Parathyroid adenoma (tissue), 2 donors: ENCODE data around the gene EFCAB11.

Source experiments
- H2AFZ ChIP-seq: fragments of 300-600 bp; sonication (generic); one replicate; pipeline ENCODE4 v1.7.0; 2017; ENCODE audit warnings: antibody characterized with exemption, mild to moderate bottlenecking
- H3K27ac ChIP-seq: fragments of 300-600 bp; sonication (generic); one replicate; pipeline ENCODE4 v1.7.0; 2017
- H3K27me3 ChIP-seq: fragments of 300-600 bp; sonication (generic); one replicate; pipeline ENCODE4 v1.7.0; 2017; ENCODE audit warnings: low read length; ENCODE audit not compliant: control insufficient read depth, insufficient read depth
- H3K36me3 ChIP-seq: fragments of 300-600 bp; sonication (generic); one replicate; pipeline ENCODE4 v1.7.0; 2017; ENCODE audit warnings: low read length; ENCODE audit not compliant: control insufficient read depth, insufficient read depth
- H3K4me1 ChIP-seq: fragments of 300-600 bp; sonication (generic); one replicate; pipeline ENCODE4 v1.7.0; 2017; ENCODE audit warnings: control low read depth
- H3K4me2 ChIP-seq: fragments of 300-600 bp; sonication (generic); one replicate; pipeline ENCODE4 v1.7.0; 2017; ENCODE audit warnings: low read length
- H3K4me3 ChIP-seq: fragments of 300-600 bp; sonication (generic); one replicate; pipeline ENCODE4 v1.7.0; 2017; ENCODE audit warnings: low read depth, low read length
- H3K79me2 ChIP-seq: fragments of 300-600 bp; sonication (generic); one replicate; pipeline ENCODE4 v1.7.0; 2017; ENCODE audit warnings: control low read depth
- H3K9ac ChIP-seq: fragments of 300-600 bp; sonication (generic); one replicate; pipeline ENCODE4 v1.7.0; 2017; ENCODE audit warnings: mild to moderate bottlenecking
- H3K9me3 ChIP-seq: fragments of 300-600 bp; sonication (generic); one replicate; pipeline ENCODE4 v1.7.0; 2017; ENCODE audit warnings: low read length; ENCODE audit not compliant: control insufficient read depth
- CTCF ChIP-seq: fragments of 300-600 bp; sonication (generic); IDR thresholded peaks from one replicate; pipeline ENCODE4 v1.7.0; 2017; ENCODE audit warnings: antibody characterized with exemption, mild to moderate bottlenecking
- donor health status: primary hyperparathyroidism.

The EFCAB11 gene

DNA sequence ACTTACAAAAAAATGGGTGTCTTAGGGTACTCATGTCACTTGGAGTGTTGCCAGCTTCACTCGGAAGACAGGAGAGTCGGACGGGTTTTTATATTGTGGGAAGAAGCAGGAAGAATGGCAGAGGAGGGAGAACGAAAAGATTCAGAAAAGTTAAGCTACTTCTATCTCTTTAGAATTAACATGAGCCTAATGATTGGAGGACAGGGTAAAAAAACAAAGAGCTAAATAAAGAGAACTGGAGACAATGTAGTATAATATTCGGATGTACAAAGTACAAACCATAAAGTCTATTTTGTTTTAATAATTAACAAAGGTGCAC lies 43.9 kb downstream of the EFCAB11 start:
- no peak overlapping the region for H3K27ac ChIP-seq
- H3K27me3 ChIP-seq, result no peaks in the 10 kb centered on the region
- no peaks in the 10 kb centered on the region for H3K9me3 ChIP-seq
- TF ChIP-seq CTCF, result no peak
- H3K4me3 ChIP-seq, result no peak overlapping the region
- no peak overlapping the region for H3K4me2 ChIP-seq
- H3K9ac ChIP-seq, result no peak overlapping the region
- H2AFZ ChIP-seq, result no peak overlapping the region
- H3K79me2 ChIP-seq, result no peaks in the 10 kb centered on the region
- H3K4me1 ChIP-seq, result no peaks in the 10 kb centered on the region
- no peaks in the 10 kb centered on the region for H3K36me3 ChIP-seq

DNA sequence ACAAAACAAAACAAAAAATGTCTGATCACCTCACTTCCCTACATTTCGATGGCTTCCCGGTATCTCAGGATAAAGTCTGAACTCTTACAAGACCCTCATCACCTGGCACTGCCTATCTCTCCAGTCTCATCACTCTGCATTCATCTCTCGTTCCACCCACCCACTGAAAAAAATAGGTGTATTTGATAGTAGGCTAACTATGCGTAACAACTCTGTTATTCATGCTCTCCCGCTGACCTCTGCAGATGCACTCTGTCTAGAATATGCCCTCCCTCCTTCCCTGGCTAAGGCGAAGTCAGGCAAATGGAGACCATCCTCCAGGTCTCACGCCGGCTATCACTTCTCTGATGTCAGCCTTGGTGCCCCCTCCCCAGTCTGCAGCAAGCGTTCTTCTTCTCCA lies 44.9 kb downstream of the EFCAB11 start:
- Histone ChIP-seq H2AFZ (no peak overlapping the region), H3K9ac (no peak overlapping the region), H3K4me1 (peaks cover 3% of the 10 kb centered on the region), H3K4me2 (no peak overlapping the region), H3K79me2 (no peaks in the 10 kb centered on the region), H3K27ac (no peak overlapping the region), H3K36me3 (no peaks in the 10 kb centered on the region), H3K4me3 (no peak overlapping the region), H3K27me3 (no peaks in the 10 kb centered on the region), H3K9me3 (no peaks in the 10 kb centered on the region)
- TF ChIP-seq CTCF, result no peak

- H3K27me3 ChIP-seq, result no peaks in the 10 kb centered on the region
- no peaks in the 10 kb centered on the region for H3K36me3 ChIP-seq
- H3K4me3 ChIP-seq, result no peak overlapping the region
- H3K27ac ChIP-seq, result no peak overlapping the region
- H3K9ac ChIP-seq, result no peak overlapping the region
- no peak overlapping the region for H3K4me2 ChIP-seq
- TF ChIP-seq CTCF, result no peak
- no peaks in the 10 kb centered on the region for H3K79me2 ChIP-seq
- H3K9me3 ChIP-seq, result no peaks in the 10 kb centered on the region
- H2AFZ ChIP-seq, result no peak overlapping the region
- H3K4me1 ChIP-seq, result peaks cover 3% of the 10 kb centered on the region
These were observed 45.6 kb downstream of the EFCAB11 start for GRCh38 chr14:89908712-89909450.

DNA sequence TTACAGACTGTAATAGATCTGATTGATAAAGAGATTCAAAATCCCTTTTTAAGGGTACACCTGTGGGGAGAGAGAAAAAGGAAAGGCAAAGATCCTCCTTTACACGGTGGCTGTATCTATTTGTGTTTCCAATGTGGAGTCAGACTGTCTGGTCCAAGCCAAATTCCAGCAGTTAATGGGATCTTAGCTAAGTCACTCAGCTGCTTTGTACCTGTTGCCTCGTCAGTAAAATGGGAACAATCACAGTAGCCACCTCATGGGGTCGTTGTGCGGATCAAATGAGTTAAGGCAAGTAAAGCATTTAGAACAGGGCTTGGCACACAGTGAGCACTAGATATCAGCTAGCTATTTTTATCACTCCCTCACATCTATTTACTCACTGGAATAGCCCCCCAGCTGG lies 46.9 kb downstream of the EFCAB11 start:
- Histone ChIP-seq H3K4me2 (no peak overlapping the region), H3K79me2 (no peaks in the 10 kb centered on the region), H3K9me3 (no peaks in the 10 kb centered on the region), H3K4me3 (no peak overlapping the region), H3K27ac (no peak overlapping the region), H2AFZ (no peak overlapping the region), H3K27me3 (no peaks in the 10 kb centered on the region), H3K4me1 (peaks cover 3% of the 10 kb centered on the region), H3K9ac (no peak overlapping the region), H3K36me3 (no peaks in the 10 kb centered on the region)
- TF ChIP-seq CTCF, result no peak

DNA sequence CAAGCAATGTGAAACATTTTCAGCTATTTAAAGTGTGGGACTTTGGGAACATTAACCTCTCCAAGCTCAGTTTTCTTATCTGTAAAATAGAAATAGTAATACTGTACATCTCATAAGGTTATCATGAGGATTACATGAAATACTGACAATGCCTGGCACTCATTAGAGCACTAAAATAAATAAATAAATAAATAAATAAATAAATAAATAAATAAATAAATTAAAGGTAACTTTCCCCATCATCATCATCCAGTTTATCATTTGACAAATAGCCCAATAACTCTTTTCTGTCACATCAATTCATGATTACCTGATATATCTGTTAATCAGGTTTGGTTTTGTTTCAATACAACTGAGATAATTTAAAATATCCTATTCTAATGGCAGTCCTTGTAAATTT lies 48.5 kb downstream of the EFCAB11 start:
- H3K9me3 ChIP-seq, result no peaks in the 10 kb centered on the region
- H2AFZ ChIP-seq, result no peak overlapping the region
- TF ChIP-seq CTCF, result no peak
- H3K4me2 ChIP-seq, result no peak overlapping the region
- H3K4me1 ChIP-seq, result peaks cover 3% of the 10 kb centered on the region
- no peaks in the 10 kb centered on the region for H3K79me2 ChIP-seq
- H3K27me3 ChIP-seq, result no peaks in the 10 kb centered on the region
- H3K4me3 ChIP-seq, result no peak overlapping the region
- no peak overlapping the region for H3K27ac ChIP-seq
- no peak overlapping the region for H3K9ac ChIP-seq
- no peaks in the 10 kb centered on the region for H3K36me3 ChIP-seq
